GM06990 (cell line): Measurements from ENCODE around the gene SSBP3.

Source experiments
- DNase-seq: peaks from one replicate; pipeline ENCODE4 v3.0.0-alpha.2; 2011; ENCODE audit not compliant: insufficient read length; ENCODE audit errors: extremely low read depth
- H3K27me3 ChIP-seq: replicated peaks from 2 replicates; pipeline ENCODE4 v1.6.0; 2011; ENCODE audit warnings: low read length; ENCODE audit not compliant: control insufficient read depth, insufficient read depth
- H3K36me3 ChIP-seq: 2 replicates; pipeline ENCODE4 v1.5.1; 2011; ENCODE audit warnings: low read length; ENCODE audit not compliant: control insufficient read depth, insufficient read depth
- H3K4me3 ChIP-seq: replicated peaks from 2 replicates; pipeline ENCODE4 v1.5.1; 2011; ENCODE audit warnings: low read depth, mild to moderate bottlenecking, control low read depth, low read length
- CTCF ChIP-seq: IDR thresholded peaks from 2 replicates; pipeline ENCODE4 v1.5.1; 2011; ENCODE audit warnings: low read length, control low read depth, mild to moderate bottlenecking, inconsistent platforms; ENCODE audit not compliant: insufficient read depth, poor library complexity, severe bottlenecking

The SSBP3 gene

DNA sequence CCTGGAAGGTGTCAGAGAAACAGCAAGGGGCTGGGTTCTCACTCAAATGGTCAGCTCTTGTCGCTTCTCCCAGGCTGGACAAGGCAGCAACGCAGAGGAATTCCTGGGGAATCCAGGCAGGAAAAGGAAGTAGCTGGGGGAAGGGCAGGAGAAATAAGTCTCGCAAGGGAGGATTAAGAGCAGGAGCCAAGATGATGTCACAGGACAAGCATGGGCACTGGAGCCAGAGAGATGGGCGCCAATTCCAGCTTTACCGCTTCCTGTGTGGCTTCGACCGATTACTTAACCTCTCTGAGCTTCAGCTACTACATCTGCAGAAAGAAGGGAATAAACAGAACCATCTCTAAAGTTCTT, 70.5 kb downstream of the SSBP3 start:
- no peak overlapping the region for H3K4me3 ChIP-seq
- TF ChIP-seq CTCF = no peak
- no peaks in the 10 kb centered on the region for H3K27me3 ChIP-seq
- peaks cover 4% of the 10 kb centered on the region for H3K36me3 ChIP-seq
- no peak for DNase-seq

GRCh38 chr1:54335011-54335754, 71.0 kb downstream of the SSBP3 start:
- DNase-seq = no peak
- H3K4me3 ChIP-seq = no peak overlapping the region
- TF ChIP-seq CTCF = no peak

GRCh38 chr1:54332781-54333585, 73.2 kb downstream of the SSBP3 start:
- TF ChIP-seq CTCF = no peak
- H3K27me3 ChIP-seq = no peaks in the 10 kb centered on the region
- no peak for DNase-seq
- H3K36me3 ChIP-seq = peaks cover 7% of the 10 kb centered on the region
- no peak overlapping the region for H3K4me3 ChIP-seq

More at GRCh38 chr1:54335011-54335754, 71.0 kb downstream of the SSBP3 start:
- Histone ChIP-seq H3K27me3 (no peaks in the 10 kb centered on the region), H3K36me3 (peaks cover 4% of the 10 kb centered on the region)

DNA sequence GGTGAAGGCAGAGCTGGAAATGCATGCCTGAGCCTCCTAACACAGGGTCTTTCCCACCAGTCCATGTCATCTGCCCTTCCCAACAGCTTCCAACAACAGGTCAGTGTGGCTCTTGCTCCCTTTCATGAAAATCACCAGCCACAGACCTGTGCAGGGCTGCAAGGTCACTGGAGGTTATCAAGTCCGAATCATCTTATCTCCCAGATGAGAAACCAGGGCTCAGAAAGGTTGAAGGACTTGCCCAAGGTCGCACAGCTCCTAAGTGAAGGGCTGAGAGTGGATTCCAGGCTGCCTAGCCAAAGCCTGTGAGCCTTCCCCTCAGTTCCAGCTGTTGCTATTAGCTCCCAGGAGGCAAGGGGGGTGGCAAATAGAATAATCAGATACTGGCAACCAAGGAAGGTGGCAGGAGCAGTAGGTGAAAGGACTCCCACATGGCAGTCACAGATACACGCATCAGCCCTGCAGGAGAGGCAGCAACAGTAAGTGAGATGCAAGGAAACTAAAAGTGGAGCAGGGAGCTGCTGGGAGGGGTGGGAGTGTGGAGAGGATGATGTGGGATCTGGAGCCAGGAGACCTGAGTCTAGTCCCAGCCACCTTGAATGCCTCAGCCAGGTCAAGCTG, 74.2 kb downstream of the SSBP3 start:
- DNase-seq = no peak

More for the DNA sequence above, 74.2 kb downstream of the SSBP3 start:
- H3K27me3 ChIP-seq = no peaks in the 10 kb centered on the region
- no peak overlapping the region for H3K4me3 ChIP-seq
- H3K36me3 ChIP-seq = peaks cover 7% of the 10 kb centered on the region
- no peak for TF ChIP-seq CTCF
